Germinal center (tissue), 1 donor: ENCODE measurements around the gene GABBR2.

ENCODE experiments used
- DNase-seq: peaks from one replicate; pipeline ENCODE4 v3.0.0; 2012; ENCODE audit warnings: mixed read lengths, low spot score

GABBR2 gene

GRCh38 chr9:98568234-98568908, 140.4 kb downstream of the GABBR2 start:
- no peak for DNase-seq

GRCh38 chr9:98567540-98568233, 141.0 kb downstream of the GABBR2 start:
- no peak for DNase-seq

- no peak for DNase-seq
These were observed 143.3 kb downstream of the GABBR2 start for GRCh38 chr9:98565152-98566135.

- no peak for DNase-seq
These were observed 144.0 kb downstream of the GABBR2 start for GRCh38 chr9:98564714-98565113.

- no peak for DNase-seq
These were observed 144.7 kb downstream of the GABBR2 start for GRCh38 chr9:98563988-98564387.

GRCh38 chr9:98563212-98563907, 145.4 kb downstream of the GABBR2 start:
- no peak for DNase-seq

- DNase-seq = no peak
These were observed 149.2 kb downstream of the GABBR2 start for GRCh38 chr9:98559561-98559960.

GRCh38 chr9:98558575-98558974, 150.2 kb downstream of the GABBR2 start:
- no peak for DNase-seq

- DNase-seq = no peak
These were observed 152.2 kb downstream of the GABBR2 start for GRCh38 chr9:98556511-98556910.

- no peak for DNase-seq
These were observed 152.9 kb downstream of the GABBR2 start for GRCh38 chr9:98555651-98556465.

- no peak for DNase-seq
These were observed 154.0 kb downstream of the GABBR2 start for GRCh38 chr9:98554752-98555151.

GRCh38 chr9:98552331-98552730, 156.4 kb downstream of the GABBR2 start:
- DNase-seq = no peak

GRCh38 chr9:98551511-98552286, 157.0 kb downstream of the GABBR2 start:
- DNase-seq = no peak

- no peak for DNase-seq
These were observed 158.4 kb downstream of the GABBR2 start for GRCh38 chr9:98550206-98550820.

GRCh38 chr9:98549401-98549800, 159.3 kb downstream of the GABBR2 start:
- DNase-seq = no peak

GRCh38 chr9:98547606-98548005, 161.1 kb downstream of the GABBR2 start:
- no peak for DNase-seq

- no peak for DNase-seq
These were observed 163.7 kb downstream of the GABBR2 start for GRCh38 chr9:98545021-98545420.

GRCh38 chr9:98541684-98542230, 167.0 kb downstream of the GABBR2 start:
- no peak for DNase-seq

- no peak for DNase-seq
These were observed 168.3 kb downstream of the GABBR2 start for GRCh38 chr9:98540476-98540875.

- no peak for DNase-seq
These were observed 168.8 kb downstream of the GABBR2 start for GRCh38 chr9:98539954-98540353.
